Natural killer cell (primary cell): ENCODE data around the gene CLNS1A. TPM values are rescaled to one million over a fixed set of nuclear protein-coding genes. Genes with fewer than 3 reads are reported as not detected.

ENCODE experiments used
- ATAC-seq, 3 donors: fragments of 150-1000 bp in 2 of 3; fragments of 200-7000 bp in 1 of 3; cut with Tn5 transposase; 1 replicate in 1 of 3; 2 replicates in 2 of 3; pipeline ENCODE4 v1.10.0; 2021; ENCODE audit warnings: mild to moderate bottlenecking in 2 of 3, moderate library complexity in 2 of 3
- DNase-seq, 2 donors: peaks; one replicate each; pipeline versions ENCODE4 v3.0.0 to v3.0.0-alpha.2; 2013 to 2021; ENCODE audit warnings: mixed read lengths in 1 of 2
- H3K27ac ChIP-seq: one replicate; pipeline ENCODE4 v1.5.1; 2013; ENCODE audit warnings: mild to moderate bottlenecking, low read length
- H3K27me3 ChIP-seq: one replicate; pipeline ENCODE4 v1.6.1; 2013; ENCODE audit warnings: low read length; ENCODE audit not compliant: control insufficient read depth, insufficient read depth
- H3K36me3 ChIP-seq: one replicate; pipeline ENCODE4 v1.6.1; 2013; ENCODE audit warnings: low read length; ENCODE audit not compliant: control insufficient read depth, insufficient read depth
- H3K4me1 ChIP-seq: one replicate; pipeline ENCODE4 v1.6.1; 2013; ENCODE audit warnings: low read length; ENCODE audit not compliant: control insufficient read depth, insufficient read depth
- H3K4me3 ChIP-seq: one replicate; pipeline ENCODE4 v1.5.1; 2013; ENCODE audit warnings: low read length
- H3K9me3 ChIP-seq: one replicate; pipeline ENCODE4 v1.6.1; 2013; ENCODE audit warnings: low read length; ENCODE audit not compliant: control insufficient read depth, insufficient read depth
- H3K27ac Mint-ChIP-seq, 2 donors: one replicate each; pipeline ENCODE4 v1.8.0; 2022; ENCODE audit warnings: mild to moderate bottlenecking in 2 of 2, mixed read lengths in 2 of 2, moderate library complexity in 1 of 2
- H3K27me3 Mint-ChIP-seq, 2 donors: one replicate each; pipeline ENCODE4 v1.8.0; 2022; ENCODE audit warnings: low read depth in 2 of 2, mixed read lengths in 2 of 2
- H3K36me3 Mint-ChIP-seq: one replicate; pipeline ENCODE4 v1.8.0; 2022; ENCODE audit warnings: mixed read lengths
- H3K4me1 Mint-ChIP-seq, 2 donors: one replicate each; pipeline ENCODE4 v1.8.0; 2022; ENCODE audit warnings: mixed read lengths in 2 of 2
- H3K4me3 Mint-ChIP-seq: one replicate; pipeline ENCODE4 v1.8.0; 2022; ENCODE audit warnings: mild to moderate bottlenecking, moderate library complexity, mixed read lengths
- H3K9me3 Mint-ChIP-seq, 2 donors: one replicate each; pipeline ENCODE4 v1.8.0; 2022; ENCODE audit warnings: mixed read lengths in 2 of 2
- WGBS: methylation state at CpG from one replicate; pipeline ENCODE4 v1.1.7; 2013; ENCODE audit warnings: missing lambda C conversion rate; ENCODE audit not compliant: insufficient coverage; 5-methylcytosine and 5-hydroxymethylcytosine counted together
- intact Hi-C: fragments of 100-400 bp; cut with micrococcal nuclease; formaldehyde crosslinking; loops from one replicate; pipeline ENCODE4 v1.14.2; 2022
- total RNA-seq, 4 donors: library from RNA; stranded (reverse); fragments of 120-200 nt in 1 of 4; gene quantifications; one replicate each; pipeline versions ENCODE4 v1.2.3 to v1.2.4, GENCODE V29; 2013 to 2022
- TF ChIP-seq, protein P1 (sequence below): fragments of 200-600 bp; IDR thresholded peaks from one replicate; pipeline ENCODE4 v1.8.0; 2022; ENCODE audit warnings: antibody characterized with exemption

Gene CLNS1A
- total RNA-seq, 3 donors from 2014 or later (not counting 1 experiment from before 2014, with no cell fraction given), result 48.6 to 58.2 (median 57.6) TPM

- ATAC-seq (no peak), DNase-seq (no peak)
- H3K9me3 ChIP-seq, result no peaks in the 10 kb centered on the region
- H3K36me3 ChIP-seq, result no peaks in the 10 kb centered on the region
- Mint-ChIP-seq H3K4me1 (no peaks in the 10 kb centered on the region), H3K36me3 (no peaks in the 10 kb centered on the region), H3K27me3 (no peaks in the 10 kb centered on the region), H3K9me3 (no peaks in the 10 kb centered on the region), H3K27ac (no peak overlapping the region), H3K4me3 (no peak overlapping the region)
- no peak overlapping the region for H3K4me3 ChIP-seq
- H3K4me1 ChIP-seq, result no peaks in the 10 kb centered on the region
- TF ChIP-seq, protein P1, sequence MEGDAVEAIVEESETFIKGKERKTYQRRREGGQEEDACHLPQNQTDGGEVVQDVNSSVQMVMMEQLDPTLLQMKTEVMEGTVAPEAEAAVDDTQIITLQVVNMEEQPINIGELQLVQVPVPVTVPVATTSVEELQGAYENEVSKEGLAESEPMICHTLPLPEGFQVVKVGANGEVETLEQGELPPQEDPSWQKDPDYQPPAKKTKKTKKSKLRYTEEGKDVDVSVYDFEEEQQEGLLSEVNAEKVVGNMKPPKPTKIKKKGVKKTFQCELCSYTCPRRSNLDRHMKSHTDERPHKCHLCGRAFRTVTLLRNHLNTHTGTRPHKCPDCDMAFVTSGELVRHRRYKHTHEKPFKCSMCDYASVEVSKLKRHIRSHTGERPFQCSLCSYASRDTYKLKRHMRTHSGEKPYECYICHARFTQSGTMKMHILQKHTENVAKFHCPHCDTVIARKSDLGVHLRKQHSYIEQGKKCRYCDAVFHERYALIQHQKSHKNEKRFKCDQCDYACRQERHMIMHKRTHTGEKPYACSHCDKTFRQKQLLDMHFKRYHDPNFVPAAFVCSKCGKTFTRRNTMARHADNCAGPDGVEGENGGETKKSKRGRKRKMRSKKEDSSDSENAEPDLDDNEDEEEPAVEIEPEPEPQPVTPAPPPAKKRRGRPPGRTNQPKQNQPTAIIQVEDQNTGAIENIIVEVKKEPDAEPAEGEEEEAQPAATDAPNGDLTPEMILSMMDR, result no peak
- WGBS, result 98% methylated on average over 4 of the region's 4 CpGs
- H3K27me3 ChIP-seq, result no peaks in the 10 kb centered on the region
- intact Hi-C loops, result no loop called here
- H3K27ac ChIP-seq, result no peak overlapping the region
Measured at GRCh38 chr11:77658213-77659013, 20.8 kb upstream of the CLNS1A start.

GRCh38 chr11:77656362-77656761, 18.8 kb upstream of the CLNS1A start:
- 93% methylated on average over 7 of the region's 7 CpGs for WGBS
- intact Hi-C loops, result no loop called here
- no peaks in the 10 kb centered on the region for H3K27me3 Mint-ChIP-seq

DNA sequence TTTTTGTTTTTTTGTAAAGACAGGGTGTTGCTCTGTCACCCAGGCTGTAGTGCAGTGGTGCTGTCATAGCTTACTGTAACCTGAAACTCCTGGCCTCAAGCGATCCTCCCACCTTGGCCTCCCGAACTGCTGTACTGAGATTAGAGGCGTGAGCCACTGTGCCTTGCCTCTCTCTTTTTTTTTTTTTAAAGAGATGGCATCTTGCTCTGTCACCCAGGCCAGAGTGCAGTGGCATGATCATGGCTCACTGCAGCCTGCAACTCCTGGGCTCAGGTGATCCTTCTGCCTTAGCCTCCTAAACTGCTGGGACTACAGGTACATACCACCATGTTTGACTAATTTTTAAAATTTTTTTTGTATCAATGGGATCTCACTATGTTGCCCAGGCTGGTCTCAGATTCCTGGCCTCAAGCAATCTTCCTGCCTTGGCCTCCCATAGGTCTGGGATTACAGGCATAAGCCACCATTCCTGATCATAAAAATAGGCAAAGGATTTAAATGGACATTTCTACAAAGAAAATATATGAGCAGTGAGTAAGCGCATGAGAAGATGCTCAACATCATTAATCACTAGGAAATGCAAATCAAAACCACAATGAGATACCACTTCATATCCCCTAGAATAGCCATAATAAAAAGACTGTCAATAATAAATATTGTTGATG, 17.3 kb upstream of the CLNS1A start:
- no peaks in the 10 kb centered on the region for H3K4me1 Mint-ChIP-seq
- no peaks in the 10 kb centered on the region for H3K36me3 Mint-ChIP-seq
- intact Hi-C loops, result no loop called here
- DNase-seq (no peak), ATAC-seq (no peak)
- Histone ChIP-seq H3K9me3 (no peaks in the 10 kb centered on the region), H3K27me3 (no peaks in the 10 kb centered on the region), H3K4me1 (no peaks in the 10 kb centered on the region), H3K36me3 (no peaks in the 10 kb centered on the region), H3K4me3 (no peak overlapping the region), H3K27ac (no peak overlapping the region)
- TF ChIP-seq, protein P1, result no peak
- H3K9me3 Mint-ChIP-seq, result no peaks in the 10 kb centered on the region
- no peak overlapping the region for H3K27ac Mint-ChIP-seq
- H3K4me3 Mint-ChIP-seq, result no peak overlapping the region
- no peaks in the 10 kb centered on the region for H3K27me3 Mint-ChIP-seq
- whole genome bisulfite sequencing, result 93% methylated on average over 4 of the region's 4 CpGs

More at GRCh38 chr11:77656362-77656761, 18.8 kb upstream of the CLNS1A start:
- no peak for DNase-seq
- no peaks in the 10 kb centered on the region for H3K36me3 ChIP-seq
- no peak overlapping the region for H3K27ac ChIP-seq
- no peak for ATAC-seq
- Mint-ChIP-seq H3K4me3 (no peak overlapping the region), H3K9me3 (no peaks in the 10 kb centered on the region), H3K4me1 (no peaks in the 10 kb centered on the region), H3K36me3 (no peaks in the 10 kb centered on the region), H3K27ac (no peak overlapping the region)
- H3K4me1 ChIP-seq, result no peaks in the 10 kb centered on the region
- TF ChIP-seq, protein P1, result no peak
- H3K9me3 ChIP-seq, result no peaks in the 10 kb centered on the region
- no peaks in the 10 kb centered on the region for H3K27me3 ChIP-seq
- no peak overlapping the region for H3K4me3 ChIP-seq
